Astrocyte (in vitro differentiated cells and primary cell): ENCODE results near the gene DDX27. TPM values are rescaled to one million over a fixed set of nuclear protein-coding genes. Genes with fewer than 3 reads are reported as not detected.

ENCODE experiments used
- DNase-seq: peaks from one replicate; pipeline ENCODE4 v3.0.0-alpha.2; 2010; ENCODE audit warnings: low read depth
- FAIRE-seq: peaks from 2 replicates; lab custom pipeline; 2011; peaks lifted over from hg19 to GRCh38; lab: Jason Lieb, UNC
- H2AFZ ChIP-seq: 2 replicates; pipeline ENCODE4 v1.6.0; 2012; ENCODE audit warnings: low read depth, low read length, inconsistent platforms
- H3K27ac ChIP-seq: 2 replicates; pipeline ENCODE4 v1.5.1; 2011; ENCODE audit warnings: low read depth, low read length, inconsistent platforms
- H3K27me3 ChIP-seq: 2 replicates; pipeline ENCODE4 v1.6.0; 2011; ENCODE audit warnings: low read length, inconsistent platforms; ENCODE audit not compliant: insufficient read depth
- H3K36me3 ChIP-seq: 2 replicates; pipeline ENCODE4 v1.5.1; 2011; ENCODE audit warnings: low read length, inconsistent platforms; ENCODE audit not compliant: insufficient read depth
- H3K4me1 ChIP-seq: 2 replicates; pipeline ENCODE4 v1.5.1; 2011; ENCODE audit warnings: low read length, inconsistent platforms; ENCODE audit not compliant: insufficient read depth
- H3K4me2 ChIP-seq: 2 replicates; pipeline ENCODE4 v1.6.0; 2012; ENCODE audit warnings: low read length, inconsistent platforms
- H3K4me3 ChIP-seq: 2 replicates; pipeline ENCODE4 v1.5.1; 2011; ENCODE audit warnings: low read depth, mild to moderate bottlenecking, low read length, inconsistent platforms; ENCODE audit not compliant: insufficient read depth
- H3K79me2 ChIP-seq: 2 replicates; pipeline ENCODE4 v1.6.0; 2012; ENCODE audit warnings: mild to moderate bottlenecking, low read length, inconsistent platforms; ENCODE audit not compliant: insufficient read depth
- H3K9ac ChIP-seq: 2 replicates; pipeline ENCODE4 v1.6.0; 2012; ENCODE audit warnings: mild to moderate bottlenecking, low read length, inconsistent platforms
- H3K9me3 ChIP-seq: 2 replicates; pipeline ENCODE4 v1.5.1; 2012; ENCODE audit warnings: low read depth, mild to moderate bottlenecking, low read length, inconsistent platforms; ENCODE audit not compliant: insufficient read depth
- H4K20me1 ChIP-seq: 2 replicates; pipeline ENCODE4 v1.6.0; 2012; ENCODE audit warnings: low read length, inconsistent platforms; ENCODE audit not compliant: insufficient read depth
- H3K27ac Mint-ChIP-seq: one replicate; pipeline ENCODE4 v1.8.0; 2021; ENCODE audit warnings: mild to moderate bottlenecking, mixed read lengths; ENCODE audit not compliant: unreplicated experiment
- H3K27me3 Mint-ChIP-seq: one replicate; pipeline ENCODE4 v1.8.0; 2021; ENCODE audit warnings: low read depth, mixed read lengths; ENCODE audit not compliant: unreplicated experiment
- H3K36me3 Mint-ChIP-seq: one replicate; pipeline ENCODE4 v1.8.0; 2021; ENCODE audit warnings: low read depth, mixed read lengths; ENCODE audit not compliant: unreplicated experiment
- H3K4me1 Mint-ChIP-seq: one replicate; pipeline ENCODE4 v1.8.0; 2021; ENCODE audit warnings: low read depth, mixed read lengths; ENCODE audit not compliant: unreplicated experiment
- H3K4me3 Mint-ChIP-seq: one replicate; pipeline ENCODE4 v1.8.0; 2021; ENCODE audit warnings: mild to moderate bottlenecking, moderate library complexity, mixed read lengths; ENCODE audit not compliant: unreplicated experiment
- H3K9me3 Mint-ChIP-seq: one replicate; pipeline ENCODE4 v1.8.0; 2021; ENCODE audit warnings: mild to moderate bottlenecking, mixed read lengths; ENCODE audit not compliant: unreplicated experiment
- EZH2 ChIP-seq: IDR thresholded peaks from 2 replicates; pipeline ENCODE4 v1.6.1; 2012; ENCODE audit warnings: mild to moderate bottlenecking, low read length, inconsistent platforms; ENCODE audit not compliant: insufficient read depth
- total RNA-seq: library from RNA; stranded (reverse); gene quantifications from 2 replicates; pipeline ENCODE4 v1.2.1, GENCODE V29; 2021
- TF ChIP-seq, protein P1 (sequence below): IDR thresholded peaks from 2 replicates; pipeline ENCODE4 v1.5.1; 2011; ENCODE audit warnings: low read depth, mild to moderate bottlenecking, inconsistent platforms, low read length, moderate library complexity; ENCODE audit not compliant: insufficient read depth

DDX27 gene
- total RNA-seq, 1 donor from 2014 or later: 38.3 TPM

DNA sequence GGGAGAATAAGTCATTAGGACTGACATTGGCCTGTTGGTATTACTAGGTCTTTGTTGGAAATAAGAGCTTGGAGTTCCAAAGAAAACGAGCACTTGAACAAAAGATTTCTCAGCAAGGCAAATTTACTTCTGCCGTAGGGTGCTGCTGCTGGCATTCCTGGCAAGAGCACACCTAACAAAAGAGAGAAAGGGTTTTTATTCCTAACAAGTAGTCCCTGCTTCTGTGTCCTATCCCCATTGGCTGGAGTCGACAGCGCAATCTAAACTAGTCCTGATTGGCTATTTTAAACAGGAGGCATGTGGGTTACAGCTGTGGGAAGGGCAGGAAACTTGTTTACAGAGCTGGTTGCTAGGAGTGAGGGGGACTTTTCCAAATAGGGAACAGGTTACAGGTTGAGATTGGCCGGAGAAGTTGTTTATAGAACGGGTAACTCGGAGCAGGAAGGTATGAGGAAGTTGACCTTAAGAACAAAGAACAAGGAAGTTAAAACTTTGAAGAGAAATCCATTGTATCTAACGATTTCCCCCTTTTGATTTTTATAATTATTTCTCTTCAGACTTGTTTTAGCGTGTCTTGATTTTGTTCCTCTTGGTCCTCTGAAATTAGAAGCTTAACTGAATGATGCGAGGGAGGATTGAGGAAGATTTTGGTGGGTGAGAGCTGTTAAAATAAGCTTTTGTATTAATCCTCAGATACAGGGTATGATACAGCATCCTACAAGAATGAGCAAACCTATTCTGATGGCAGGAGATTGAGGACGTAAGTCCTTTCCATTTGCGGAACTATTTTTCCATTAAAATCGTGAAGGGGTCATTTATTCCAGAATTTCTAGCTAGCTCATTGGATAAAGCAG, 62.1 kb downstream of the DDX27 start:
- Histone ChIP-seq H3K27me3 (no peaks in the 10 kb centered on the region), H3K36me3 (peaks cover 67% of the 10 kb centered on the region), H2AFZ (no peak overlapping the region), H4K20me1 (peaks cover 88% of the 10 kb centered on the region), H3K4me1 (peaks cover 50% of the 10 kb centered on the region), H3K9ac (peak overlapping the region; percentile 98), H3K27ac (no peak overlapping the region), H3K4me3 (peak overlapping the region; percentile 96), H3K9me3 (peaks cover 13% of the 10 kb centered on the region), H3K4me2 (peak overlapping the region; percentile 91), H3K79me2 (peaks cover 94% of the 10 kb centered on the region)
- Mint-ChIP-seq H3K9me3 (peaks cover 1% of the 10 kb centered on the region), H3K27ac (peak overlapping the region; percentile 83), H3K36me3 (peaks cover 76% of the 10 kb centered on the region), H3K4me3 (peak overlapping the region; percentile 99), H3K4me1 (peaks cover 27% of the 10 kb centered on the region), H3K27me3 (no peaks in the 10 kb centered on the region)
- DNase-seq: peak; percentile 39
- FAIRE-seq: no peak
- TF ChIP-seq, protein P1, sequence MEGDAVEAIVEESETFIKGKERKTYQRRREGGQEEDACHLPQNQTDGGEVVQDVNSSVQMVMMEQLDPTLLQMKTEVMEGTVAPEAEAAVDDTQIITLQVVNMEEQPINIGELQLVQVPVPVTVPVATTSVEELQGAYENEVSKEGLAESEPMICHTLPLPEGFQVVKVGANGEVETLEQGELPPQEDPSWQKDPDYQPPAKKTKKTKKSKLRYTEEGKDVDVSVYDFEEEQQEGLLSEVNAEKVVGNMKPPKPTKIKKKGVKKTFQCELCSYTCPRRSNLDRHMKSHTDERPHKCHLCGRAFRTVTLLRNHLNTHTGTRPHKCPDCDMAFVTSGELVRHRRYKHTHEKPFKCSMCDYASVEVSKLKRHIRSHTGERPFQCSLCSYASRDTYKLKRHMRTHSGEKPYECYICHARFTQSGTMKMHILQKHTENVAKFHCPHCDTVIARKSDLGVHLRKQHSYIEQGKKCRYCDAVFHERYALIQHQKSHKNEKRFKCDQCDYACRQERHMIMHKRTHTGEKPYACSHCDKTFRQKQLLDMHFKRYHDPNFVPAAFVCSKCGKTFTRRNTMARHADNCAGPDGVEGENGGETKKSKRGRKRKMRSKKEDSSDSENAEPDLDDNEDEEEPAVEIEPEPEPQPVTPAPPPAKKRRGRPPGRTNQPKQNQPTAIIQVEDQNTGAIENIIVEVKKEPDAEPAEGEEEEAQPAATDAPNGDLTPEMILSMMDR: no peak
- no peak for TF ChIP-seq EZH2

DNA sequence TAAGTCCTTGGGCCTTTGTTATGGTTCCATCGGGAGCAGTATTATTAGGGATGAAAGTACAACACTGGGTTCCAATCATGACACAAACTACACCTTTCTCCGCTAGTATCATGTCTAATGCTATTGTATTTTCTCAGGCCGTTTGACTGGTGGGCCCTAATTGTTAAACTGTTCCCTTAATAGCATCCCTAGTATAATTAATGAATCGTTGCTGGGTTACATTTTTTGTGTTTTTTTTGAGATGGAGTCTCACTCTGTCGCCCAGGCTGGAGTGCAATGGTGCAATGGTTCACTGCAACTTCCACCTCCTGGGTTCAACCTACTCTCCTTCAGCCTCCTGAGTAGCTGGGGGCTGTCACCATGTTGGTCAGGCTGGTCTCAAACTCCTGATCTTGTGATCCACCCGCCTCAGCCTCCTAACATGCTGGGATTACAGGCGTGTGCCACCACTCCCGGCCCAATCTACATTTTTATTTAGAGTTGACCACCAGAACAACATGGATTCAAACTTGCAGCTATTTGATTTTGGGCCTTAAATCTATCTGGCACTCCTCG, 62.8 kb downstream of the DDX27 start:
- Histone ChIP-seq H3K9me3 (peaks cover 20% of the 10 kb centered on the region), H3K4me2 (peak overlapping the region; percentile 91), H3K9ac (peak overlapping the region; percentile 98), H3K79me2 (peaks cover 97% of the 10 kb centered on the region), H3K4me3 (peak overlapping the region; percentile 96), H3K27ac (no peak overlapping the region), H3K4me1 (peaks cover 54% of the 10 kb centered on the region), H3K36me3 (peaks cover 75% of the 10 kb centered on the region), H3K27me3 (no peaks in the 10 kb centered on the region), H4K20me1 (peaks cover 88% of the 10 kb centered on the region), H2AFZ (no peak overlapping the region)
- Mint-ChIP-seq H3K27ac (peak overlapping the region; percentile 90), H3K4me3 (peak overlapping the region; percentile 99), H3K4me1 (peaks cover 35% of the 10 kb centered on the region), H3K36me3 (peaks cover 77% of the 10 kb centered on the region), H3K9me3 (peaks cover 4% of the 10 kb centered on the region), H3K27me3 (no peaks in the 10 kb centered on the region)
- FAIRE-seq (no peak), DNase-seq (no peak)
- TF ChIP-seq, protein P1: no peak
- no peak for TF ChIP-seq EZH2
